ENCODE results near the gene SDHA.
A peak's percentile ranks its signal among the peaks of the same experiment; 100 is the strongest.
"Not testable (repeated sequence)": the region's sequence is repeated elsewhere in the genome, so short reads cannot be mapped to it uniquely, and the experiment has no call there.

Gene SDHA

GRCh38 chr5:263275-263974, 45.3 kb downstream of the SDHA start:
- DNase-seq = not testable (repeated sequence)

- no peak for DNase-seq
Observed at GRCh38 chr5:264338-264737, 46.2 kb downstream of the SDHA start.

GRCh38 chr5:266311-267026, 48.3 kb downstream of the SDHA start:
- DNase-seq = not testable (repeated sequence)

- no peak for DNase-seq
Observed at GRCh38 chr5:267716-268115, 49.6 kb downstream of the SDHA start.

GRCh38 chr5:270340-270739, 52.2 kb downstream of the SDHA start:
- no peak for DNase-seq

GRCh38 chr5:271828-272167, 53.7 kb downstream of the SDHA start:
- not testable (repeated sequence) for DNase-seq

GRCh38 chr5:273091-273490, 55.0 kb downstream of the SDHA start:
- not testable (repeated sequence) for DNase-seq

- not testable (repeated sequence) for DNase-seq
Observed at GRCh38 chr5:273491-273890, 55.4 kb downstream of the SDHA start.

- not testable (repeated sequence) for DNase-seq
Observed at GRCh38 chr5:274346-274745, 56.2 kb downstream of the SDHA start.

- DNase-seq = no peak
Observed at GRCh38 chr5:278646-279045, 60.5 kb downstream of the SDHA start.

- DNase-seq = not testable (repeated sequence)
Observed at GRCh38 chr5:279051-279665, 61.0 kb downstream of the SDHA start.

- DNase-seq = no peak
Observed at GRCh38 chr5:285991-286557, 68.0 kb downstream of the SDHA start.

GRCh38 chr5:290200-290599, 72.1 kb downstream of the SDHA start:
- not testable (repeated sequence) for DNase-seq

- not testable (repeated sequence) for DNase-seq
Observed at GRCh38 chr5:291345-291744, 73.2 kb downstream of the SDHA start.

- not testable (repeated sequence) for DNase-seq
Observed at GRCh38 chr5:294788-295187, 76.7 kb downstream of the SDHA start.

- DNase-seq = not testable (repeated sequence)
Observed at GRCh38 chr5:296207-296606, 78.1 kb downstream of the SDHA start.

- peak; percentile 16 for DNase-seq
Observed at GRCh38 chr5:296954-297353, 78.8 kb downstream of the SDHA start.

- not testable (repeated sequence) for DNase-seq
Observed at GRCh38 chr5:297448-297847, 79.3 kb downstream of the SDHA start.

GRCh38 chr5:297991-298736, 80.0 kb downstream of the SDHA start:
- DNase-seq = not testable (repeated sequence)

GRCh38 chr5:298737-299125, 80.6 kb downstream of the SDHA start:
- DNase-seq = no peak

- DNase-seq = not testable (repeated sequence)
Observed at GRCh38 chr5:299921-300320, 81.8 kb downstream of the SDHA start.

- DNase-seq = not testable (repeated sequence)
Observed at GRCh38 chr5:300691-301435, 82.7 kb downstream of the SDHA start.
